Measurements from ENCODE around the gene MEIS2.

DNA sequence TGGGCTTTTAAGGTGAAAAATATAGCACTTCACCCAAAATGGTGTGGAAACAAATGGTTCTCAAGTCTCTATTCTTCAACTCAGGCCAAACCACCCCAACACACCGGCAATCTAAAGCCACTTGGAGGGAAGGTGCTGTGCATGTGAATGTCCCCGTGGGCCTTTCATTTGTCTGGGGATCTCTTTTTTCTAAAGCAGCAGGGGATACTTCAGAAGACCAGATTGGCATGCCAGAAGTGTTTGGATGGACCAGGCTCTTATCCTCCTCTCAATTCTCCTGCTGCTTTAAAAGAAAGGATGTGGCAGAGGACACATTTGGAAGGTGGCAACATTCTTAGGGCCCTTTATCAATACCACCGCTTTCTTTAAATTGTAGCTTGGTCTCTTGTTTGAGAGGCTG is 193.1 kb downstream of the MEIS2 start:
- TF ChIP-seq, protein P1, sequence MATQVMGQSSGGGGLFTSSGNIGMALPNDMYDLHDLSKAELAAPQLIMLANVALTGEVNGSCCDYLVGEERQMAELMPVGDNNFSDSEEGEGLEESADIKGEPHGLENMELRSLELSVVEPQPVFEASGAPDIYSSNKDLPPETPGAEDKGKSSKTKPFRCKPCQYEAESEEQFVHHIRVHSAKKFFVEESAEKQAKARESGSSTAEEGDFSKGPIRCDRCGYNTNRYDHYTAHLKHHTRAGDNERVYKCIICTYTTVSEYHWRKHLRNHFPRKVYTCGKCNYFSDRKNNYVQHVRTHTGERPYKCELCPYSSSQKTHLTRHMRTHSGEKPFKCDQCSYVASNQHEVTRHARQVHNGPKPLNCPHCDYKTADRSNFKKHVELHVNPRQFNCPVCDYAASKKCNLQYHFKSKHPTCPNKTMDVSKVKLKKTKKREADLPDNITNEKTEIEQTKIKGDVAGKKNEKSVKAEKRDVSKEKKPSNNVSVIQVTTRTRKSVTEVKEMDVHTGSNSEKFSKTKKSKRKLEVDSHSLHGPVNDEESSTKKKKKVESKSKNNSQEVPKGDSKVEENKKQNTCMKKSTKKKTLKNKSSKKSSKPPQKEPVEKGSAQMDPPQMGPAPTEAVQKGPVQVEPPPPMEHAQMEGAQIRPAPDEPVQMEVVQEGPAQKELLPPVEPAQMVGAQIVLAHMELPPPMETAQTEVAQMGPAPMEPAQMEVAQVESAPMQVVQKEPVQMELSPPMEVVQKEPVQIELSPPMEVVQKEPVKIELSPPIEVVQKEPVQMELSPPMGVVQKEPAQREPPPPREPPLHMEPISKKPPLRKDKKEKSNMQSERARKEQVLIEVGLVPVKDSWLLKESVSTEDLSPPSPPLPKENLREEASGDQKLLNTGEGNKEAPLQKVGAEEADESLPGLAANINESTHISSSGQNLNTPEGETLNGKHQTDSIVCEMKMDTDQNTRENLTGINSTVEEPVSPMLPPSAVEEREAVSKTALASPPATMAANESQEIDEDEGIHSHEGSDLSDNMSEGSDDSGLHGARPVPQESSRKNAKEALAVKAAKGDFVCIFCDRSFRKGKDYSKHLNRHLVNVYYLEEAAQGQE (IDR thresholded peaks at IDR 0.05; ENCODE audit: low read depth) = no peak
- TF ChIP-seq TAF1 (IDR thresholded peaks at IDR 0.05; ENCODE audit: low read depth) (no peak), FOXM1 (IDR thresholded peaks at IDR 0.05; ENCODE audit: borderline replicate concordance, low read depth) (no peak)

All from Ishikawa (cell line).